Panc1 (cell line): ENCODE measurements around the gene GDF7.

Source experiments
- POLR2AphosphoS5 ChIP-seq: IDR thresholded peaks from 2 replicates; pipeline ENCODE4 v1.6.1; 2012; ENCODE audit warnings: mild to moderate bottlenecking, low read depth, low read length, moderate library complexity
- TF ChIP-seq, protein P1 (sequence below): fragments of 450-650 bp; IDR thresholded peaks from 2 replicates; pipeline ENCODE4 v1.5.1; 2017; ENCODE audit warnings: mild to moderate bottlenecking

DNA sequence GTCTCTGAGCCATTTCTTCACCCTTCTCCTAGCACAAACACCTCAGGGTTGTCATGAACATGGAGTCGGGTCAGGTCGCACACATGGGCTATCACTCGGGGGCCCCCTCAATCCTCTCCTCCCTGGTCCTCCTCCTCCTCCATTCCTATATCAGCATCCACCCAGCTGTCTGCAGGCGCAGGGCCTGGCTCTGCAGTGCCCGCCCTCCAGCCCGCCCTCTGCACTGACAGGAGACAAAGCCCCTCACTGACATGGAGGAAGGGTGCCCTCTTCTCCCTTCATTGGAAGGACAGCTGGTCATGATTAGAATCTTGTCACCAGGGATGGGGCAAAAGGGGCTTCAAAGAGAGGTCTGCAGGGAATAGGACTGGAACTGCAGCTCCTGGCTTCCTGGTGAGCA, 37.8 kb upstream of the GDF7 start:
- TF ChIP-seq, protein P1, sequence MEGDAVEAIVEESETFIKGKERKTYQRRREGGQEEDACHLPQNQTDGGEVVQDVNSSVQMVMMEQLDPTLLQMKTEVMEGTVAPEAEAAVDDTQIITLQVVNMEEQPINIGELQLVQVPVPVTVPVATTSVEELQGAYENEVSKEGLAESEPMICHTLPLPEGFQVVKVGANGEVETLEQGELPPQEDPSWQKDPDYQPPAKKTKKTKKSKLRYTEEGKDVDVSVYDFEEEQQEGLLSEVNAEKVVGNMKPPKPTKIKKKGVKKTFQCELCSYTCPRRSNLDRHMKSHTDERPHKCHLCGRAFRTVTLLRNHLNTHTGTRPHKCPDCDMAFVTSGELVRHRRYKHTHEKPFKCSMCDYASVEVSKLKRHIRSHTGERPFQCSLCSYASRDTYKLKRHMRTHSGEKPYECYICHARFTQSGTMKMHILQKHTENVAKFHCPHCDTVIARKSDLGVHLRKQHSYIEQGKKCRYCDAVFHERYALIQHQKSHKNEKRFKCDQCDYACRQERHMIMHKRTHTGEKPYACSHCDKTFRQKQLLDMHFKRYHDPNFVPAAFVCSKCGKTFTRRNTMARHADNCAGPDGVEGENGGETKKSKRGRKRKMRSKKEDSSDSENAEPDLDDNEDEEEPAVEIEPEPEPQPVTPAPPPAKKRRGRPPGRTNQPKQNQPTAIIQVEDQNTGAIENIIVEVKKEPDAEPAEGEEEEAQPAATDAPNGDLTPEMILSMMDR = no peak
- no peak for TF ChIP-seq POLR2AphosphoS5
